SU-DHL-6 (cell line): ENCODE measurements around the gene FAM162A.

Experiments
- EZH2phosphoT487 ChIP-seq: fragments of 200-600 bp; sonication (generic), shearing (Covaris generic); conservative IDR thresholded peaks from 2 replicates; pipeline ENCODE4 v1.6.1; 2018; ENCODE audit warnings: mild to moderate bottlenecking, antibody characterized with exemption, low read length, moderate library complexity, mixed read lengths
- TF ChIP-seq, protein P1 (sequence below): fragments of 200-600 bp; sonication (generic); IDR thresholded peaks from one replicate; pipeline ENCODE4 v1.5.1; 2017; ENCODE audit warnings: antibody characterized with exemption, mild to moderate bottlenecking, low read length, moderate library complexity; ENCODE audit not compliant: insufficient read depth, poor library complexity, severe bottlenecking

DNA sequence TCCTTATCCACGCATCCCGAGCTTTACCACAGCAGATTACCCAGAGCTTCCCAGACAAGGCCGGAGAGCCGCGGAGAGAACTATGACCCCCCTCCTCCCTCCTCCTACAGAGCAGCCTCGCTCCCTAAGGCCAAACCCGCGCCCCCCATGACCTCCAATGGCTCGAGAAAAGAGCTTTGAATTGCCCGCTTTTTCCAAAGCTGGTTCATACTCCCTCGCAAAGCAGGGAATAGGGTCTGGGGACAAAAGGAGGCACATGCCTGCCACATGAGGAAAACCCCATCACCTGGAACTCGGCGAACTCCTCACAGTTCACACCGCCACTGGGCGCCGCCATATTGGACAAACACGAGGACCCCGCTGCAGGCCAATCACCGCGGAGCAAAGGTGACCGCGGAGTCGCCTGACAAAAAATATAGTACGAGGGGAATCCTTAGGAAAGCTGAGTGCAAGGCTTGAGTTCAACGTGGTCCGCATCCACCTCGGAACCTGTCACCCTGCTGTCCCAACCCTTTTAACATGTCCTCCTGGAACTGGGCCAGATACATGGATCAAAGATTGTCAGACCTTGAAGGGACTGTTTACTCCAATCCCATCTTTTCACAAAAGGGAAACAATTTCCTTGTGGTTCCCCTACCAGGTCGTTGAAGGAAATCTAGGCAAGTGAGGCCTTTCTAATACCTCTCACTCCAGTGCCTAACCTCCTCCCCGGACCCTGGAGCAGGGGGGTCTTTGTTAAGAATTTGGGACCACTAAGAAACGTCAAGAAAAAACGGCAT is 905 bp upstream of the FAM162A start, which contains the start of gene MIX23:
- TF ChIP-seq, protein P1, sequence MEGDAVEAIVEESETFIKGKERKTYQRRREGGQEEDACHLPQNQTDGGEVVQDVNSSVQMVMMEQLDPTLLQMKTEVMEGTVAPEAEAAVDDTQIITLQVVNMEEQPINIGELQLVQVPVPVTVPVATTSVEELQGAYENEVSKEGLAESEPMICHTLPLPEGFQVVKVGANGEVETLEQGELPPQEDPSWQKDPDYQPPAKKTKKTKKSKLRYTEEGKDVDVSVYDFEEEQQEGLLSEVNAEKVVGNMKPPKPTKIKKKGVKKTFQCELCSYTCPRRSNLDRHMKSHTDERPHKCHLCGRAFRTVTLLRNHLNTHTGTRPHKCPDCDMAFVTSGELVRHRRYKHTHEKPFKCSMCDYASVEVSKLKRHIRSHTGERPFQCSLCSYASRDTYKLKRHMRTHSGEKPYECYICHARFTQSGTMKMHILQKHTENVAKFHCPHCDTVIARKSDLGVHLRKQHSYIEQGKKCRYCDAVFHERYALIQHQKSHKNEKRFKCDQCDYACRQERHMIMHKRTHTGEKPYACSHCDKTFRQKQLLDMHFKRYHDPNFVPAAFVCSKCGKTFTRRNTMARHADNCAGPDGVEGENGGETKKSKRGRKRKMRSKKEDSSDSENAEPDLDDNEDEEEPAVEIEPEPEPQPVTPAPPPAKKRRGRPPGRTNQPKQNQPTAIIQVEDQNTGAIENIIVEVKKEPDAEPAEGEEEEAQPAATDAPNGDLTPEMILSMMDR: no peak
- TF ChIP-seq EZH2phosphoT487: no peak
